Muscle of arm (tissue), 12 donors: ENCODE measurements around the gene UBXN4. TPM values are rescaled to one million over a fixed set of nuclear protein-coding genes. Genes with fewer than 3 reads are reported as not detected.
A peak's percentile ranks its signal among the peaks of the same experiment; 100 is the strongest.
"Not testable (repeated sequence)": the region's sequence is repeated elsewhere in the genome, so short reads cannot be mapped to it uniquely, and the experiment has no call there.

Source experiments
- DNase-seq: peaks from one replicate; pipeline ENCODE4 v3.0.0-alpha.2; 2013
- polyA plus RNA-seq, 12 donors: library from polyadenylated mRNA; unstranded; fragments of 120-200 nt; gene quantifications; one replicate each; pipeline ENCODE4 v1.2.1, GENCODE V29; 2013; ENCODE audit not compliant: insufficient read length in 12 of 12

The UBXN4 gene
- polyA plus RNA-seq, 12 donors: 68.0 to 113 (median 88.7) TPM

- no peak for DNase-seq
Observed at GRCh38 chr2:135756692-135757091, 15.0 kb downstream of the UBXN4 start.

- no peak for DNase-seq
Observed at GRCh38 chr2:135762022-135762421, 20.4 kb downstream of the UBXN4 start.

DNA sequence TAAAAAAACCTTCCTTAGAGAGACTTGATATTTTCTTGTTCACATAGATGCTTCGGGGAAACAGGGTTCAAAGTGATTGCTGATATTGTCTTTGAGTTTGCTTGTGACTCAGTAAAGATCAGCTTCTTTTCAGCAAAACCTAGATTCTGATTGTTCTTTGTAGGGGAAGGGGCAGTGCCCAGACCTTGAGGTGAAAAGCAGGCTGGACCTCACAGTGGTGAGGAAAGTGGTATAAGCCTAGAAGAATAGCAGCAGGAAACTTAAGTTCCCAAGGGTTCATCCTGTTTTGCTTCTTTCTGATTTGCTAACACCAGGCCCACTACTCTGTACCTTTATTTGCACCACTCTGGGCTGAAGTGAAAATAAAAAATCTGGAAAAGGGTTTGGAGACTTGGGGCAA is 20.9 kb downstream of the UBXN4 start:
- no peak for DNase-seq

GRCh38 chr2:135768863-135769262 is 27.2 kb downstream of the UBXN4 start:
- DNase-seq: no peak

DNA sequence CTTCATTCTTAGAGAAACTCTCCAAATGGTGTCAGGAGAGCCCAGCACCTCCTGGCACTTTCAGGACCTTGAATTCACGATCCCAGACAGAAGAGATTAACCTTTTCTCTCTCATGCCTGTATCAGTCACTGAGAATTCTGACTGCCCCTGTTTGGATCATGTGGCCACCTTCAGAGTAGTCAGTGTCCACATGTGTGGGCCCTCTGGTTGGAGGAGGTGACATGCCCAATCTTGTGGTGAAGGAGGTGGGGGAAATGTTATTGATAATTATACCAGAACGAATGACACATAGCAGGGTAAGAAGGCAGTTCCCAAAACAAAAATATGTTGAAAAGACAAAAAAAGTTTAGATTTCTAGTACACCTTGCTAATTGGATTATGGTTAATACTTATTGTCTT is 31.7 kb downstream of the UBXN4 start:
- no peak for DNase-seq

DNA sequence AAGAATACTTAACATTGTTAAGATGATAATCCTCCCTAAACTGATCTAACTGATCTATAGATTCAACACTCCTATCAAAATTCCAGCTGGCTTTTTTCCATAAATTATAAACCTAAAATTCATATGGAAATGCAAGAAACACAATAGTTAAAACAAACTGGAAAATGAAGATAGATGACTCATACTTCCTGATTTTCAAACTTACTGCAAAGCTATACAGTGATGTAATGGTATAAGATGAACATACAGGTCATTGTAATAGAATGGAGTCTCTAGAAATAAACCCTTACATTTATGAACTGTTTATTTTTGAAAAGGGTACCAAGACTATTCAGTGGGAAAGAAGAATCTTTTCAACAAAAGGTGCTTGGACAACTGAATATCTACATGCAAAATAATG is 32.3 kb downstream of the UBXN4 start:
- no peak for DNase-seq

DNA sequence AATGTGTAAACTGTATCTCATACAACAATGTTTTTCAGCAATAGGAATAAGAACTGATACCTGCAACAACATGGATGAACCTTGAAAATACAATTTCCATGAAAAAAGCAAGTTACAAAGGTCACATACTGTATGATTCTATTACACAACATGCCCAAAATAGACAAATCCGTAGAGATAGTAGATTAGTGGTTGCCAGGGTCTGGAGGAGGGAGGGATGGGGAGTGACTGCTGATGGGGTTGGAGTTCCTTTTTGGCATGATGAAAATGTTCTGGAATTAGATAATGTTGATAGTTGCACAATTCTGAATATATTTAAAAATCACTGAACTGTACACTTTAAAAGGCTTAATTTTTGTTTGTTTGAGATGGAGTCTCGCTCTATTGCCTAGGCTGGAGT is 33.8 kb downstream of the UBXN4 start:
- no peak for DNase-seq

DNA sequence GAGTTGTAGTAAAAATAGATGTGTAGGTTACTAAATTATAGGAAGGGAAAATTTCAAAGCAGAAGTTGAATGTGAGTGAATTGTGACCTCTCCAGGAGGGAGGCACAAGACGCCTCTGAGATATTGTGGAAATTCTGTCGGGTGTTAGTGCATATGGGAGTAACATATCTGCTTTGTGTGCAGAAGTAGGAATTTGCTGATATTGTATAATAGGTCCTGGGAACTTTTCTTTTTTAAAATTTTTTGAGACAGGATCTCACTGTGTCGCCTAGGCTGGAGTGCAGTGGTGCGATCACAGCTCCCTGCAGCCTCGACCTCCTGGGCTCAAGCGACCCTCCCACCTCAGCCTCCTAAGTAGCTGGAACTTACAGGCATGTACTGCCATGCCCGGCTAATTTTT is 34.7 kb downstream of the UBXN4 start:
- no peak for DNase-seq

GRCh38 chr2:135782231-135782630 is 40.6 kb downstream of the UBXN4 start:
- DNase-seq: no peak

- no peak for DNase-seq
Observed at GRCh38 chr2:135783439-135783838, 41.8 kb downstream of the UBXN4 start.

- no peak for DNase-seq
Observed at GRCh38 chr2:135785032-135785431, 43.4 kb downstream of the UBXN4 start.

- DNase-seq: no peak
Observed at GRCh38 chr2:135786823-135787222, 45.2 kb downstream of the UBXN4 start.

- DNase-seq: no peak
Observed at GRCh38 chr2:135790423-135790822, 48.8 kb downstream of the UBXN4 start.

DNA sequence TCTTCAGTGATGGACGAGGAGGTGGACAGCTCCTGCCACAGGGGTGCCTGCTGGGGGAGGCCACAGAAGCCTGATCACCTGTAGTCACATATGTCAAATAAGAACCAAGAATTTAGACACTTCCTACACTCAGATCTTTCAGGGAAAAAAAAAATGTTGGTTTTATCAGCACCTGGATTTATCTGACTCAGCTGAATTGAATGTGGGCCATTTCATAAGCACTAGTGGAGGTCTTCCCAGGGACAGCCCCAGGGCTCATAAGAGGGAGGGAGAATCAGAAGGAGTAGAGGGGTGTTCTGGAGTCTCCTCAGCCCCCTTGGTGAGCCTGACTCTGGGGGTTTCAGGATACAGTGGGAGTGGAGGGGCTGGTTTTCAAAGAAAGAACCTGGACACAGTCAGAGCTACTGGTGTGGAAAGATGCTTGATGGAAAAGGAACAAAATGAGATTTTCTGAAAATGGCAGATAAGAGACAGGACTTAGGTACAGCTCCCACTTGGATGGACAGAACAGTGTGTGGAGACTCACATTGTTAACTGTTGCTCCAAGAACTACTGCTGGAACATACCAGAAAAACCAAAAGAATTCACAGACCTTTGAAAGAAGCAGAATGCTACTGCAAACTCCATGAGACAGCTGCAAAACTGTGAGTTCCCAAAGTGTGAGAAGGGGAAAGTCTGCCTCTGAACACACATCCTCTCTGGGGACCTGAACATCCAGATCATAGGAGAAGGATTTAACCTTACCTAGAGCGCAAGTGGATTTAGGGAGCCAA is 49.9 kb downstream of the UBXN4 start:
- no peak for DNase-seq

DNA sequence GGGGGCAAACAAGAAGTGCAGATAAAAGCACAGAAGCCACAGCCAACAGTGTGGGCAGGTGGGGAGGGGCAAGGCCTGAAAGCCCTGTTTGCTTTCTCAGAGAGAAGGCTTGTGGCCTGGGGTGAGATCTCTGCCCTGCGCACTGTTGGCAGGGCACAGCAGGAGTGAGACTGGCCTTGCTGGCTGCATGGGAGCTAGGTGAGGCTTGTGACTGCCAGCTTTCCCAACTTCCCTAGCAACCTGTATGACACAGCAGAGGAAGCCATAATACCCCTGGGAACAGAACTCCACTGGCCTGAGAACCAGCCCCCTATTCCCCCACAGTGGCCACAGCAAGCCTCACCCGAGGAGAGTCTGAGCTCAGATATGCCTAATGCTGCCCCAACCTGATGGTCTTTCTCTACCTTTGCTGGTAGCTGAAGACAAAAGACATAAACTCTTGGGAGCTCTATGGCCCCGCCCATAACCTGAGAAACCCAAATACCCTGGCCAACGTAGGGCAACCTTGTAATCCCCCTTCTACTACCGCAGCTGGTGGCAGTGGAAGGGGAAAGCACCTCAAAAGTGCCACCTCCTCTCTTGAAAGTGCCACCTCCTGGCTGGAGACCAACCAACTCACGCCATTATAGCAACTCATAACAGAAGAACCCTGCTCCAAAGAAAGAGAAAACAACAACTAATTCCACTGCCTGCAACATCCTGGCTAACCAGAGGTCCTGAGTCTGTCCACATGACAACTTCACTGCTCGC is 50.9 kb downstream of the UBXN4 start:
- no peak for DNase-seq

DNA sequence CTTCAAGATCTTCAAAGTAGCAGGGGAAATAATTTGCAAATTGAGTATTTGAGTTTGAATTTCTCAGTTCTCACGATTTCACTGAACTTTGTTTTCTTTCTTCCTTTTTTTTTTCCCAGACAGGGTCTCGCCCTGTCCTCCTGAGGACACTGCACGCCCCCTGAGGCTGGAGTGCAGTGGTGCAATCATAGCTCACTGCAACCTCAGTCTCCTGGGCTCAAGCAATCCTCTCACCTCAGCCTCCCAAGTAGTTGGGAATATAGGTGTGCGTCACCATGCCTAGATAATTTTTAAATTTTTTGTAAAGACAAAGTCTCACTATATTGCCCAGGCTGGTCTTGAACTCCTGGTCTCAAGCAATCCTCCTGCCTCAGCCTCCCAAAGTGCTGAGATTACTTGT is 54.0 kb downstream of the UBXN4 start:
- DNase-seq: not testable (repeated sequence)

DNA sequence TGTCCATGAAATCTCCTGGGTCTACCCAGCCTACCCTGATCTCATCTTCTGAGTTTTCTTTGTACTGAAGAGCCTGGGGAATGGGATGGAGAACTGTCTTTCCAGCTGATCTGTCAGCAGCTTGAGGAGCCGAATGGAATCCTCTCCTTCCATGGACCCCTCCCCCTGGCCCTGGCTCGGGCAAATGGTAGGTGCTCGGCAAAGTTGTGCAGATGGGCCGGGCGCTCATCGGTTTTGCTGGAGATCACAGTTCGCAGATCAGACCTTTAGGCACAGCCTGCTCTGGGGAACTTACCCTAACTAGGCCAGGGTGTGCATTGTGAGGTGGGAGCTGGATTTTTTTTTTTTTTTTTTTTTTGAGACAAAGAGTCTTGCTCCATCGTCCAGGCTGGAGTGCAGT is 55.0 kb downstream of the UBXN4 start:
- DNase-seq: no peak

DNA sequence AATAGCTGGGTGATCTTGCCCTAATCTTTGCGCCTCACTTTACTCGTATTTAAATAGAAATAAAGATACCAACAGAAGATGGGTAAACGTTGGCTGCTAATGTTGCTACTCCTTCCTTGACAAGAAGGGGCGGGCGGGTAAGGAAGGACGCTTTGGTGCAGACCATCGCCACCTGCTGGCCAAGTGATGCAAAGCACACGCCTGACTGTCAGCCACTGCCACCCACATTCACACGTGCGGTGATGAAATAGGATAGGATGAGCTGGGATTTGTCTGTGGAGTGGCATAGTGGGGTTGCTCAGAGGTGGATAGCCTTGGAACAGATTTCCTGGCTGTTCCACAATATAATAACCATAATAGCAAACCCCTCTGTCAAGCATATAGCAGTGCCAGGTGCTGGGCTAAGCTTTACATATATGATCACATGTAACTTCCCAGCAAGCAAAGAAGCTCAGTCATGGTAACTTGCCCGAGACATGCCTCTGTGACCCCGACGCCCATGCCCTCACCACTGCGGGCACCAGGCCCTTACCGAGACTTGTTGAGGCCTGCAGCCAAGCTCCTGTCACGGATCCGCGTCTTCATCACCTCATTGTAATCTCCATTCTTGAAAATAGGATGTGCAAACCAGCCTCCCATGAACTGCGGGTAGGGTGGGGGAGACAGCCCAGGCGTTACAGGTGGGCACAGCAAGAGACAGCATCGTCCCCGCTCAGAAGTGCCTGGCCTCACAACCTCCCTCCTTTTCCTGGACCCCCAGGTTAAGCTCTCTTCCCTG is 56.0 kb downstream of the UBXN4 start:
- DNase-seq: peak; percentile 50

GRCh38 chr2:135798275-135798705 is 56.6 kb downstream of the UBXN4 start:
- no peak for DNase-seq

DNA sequence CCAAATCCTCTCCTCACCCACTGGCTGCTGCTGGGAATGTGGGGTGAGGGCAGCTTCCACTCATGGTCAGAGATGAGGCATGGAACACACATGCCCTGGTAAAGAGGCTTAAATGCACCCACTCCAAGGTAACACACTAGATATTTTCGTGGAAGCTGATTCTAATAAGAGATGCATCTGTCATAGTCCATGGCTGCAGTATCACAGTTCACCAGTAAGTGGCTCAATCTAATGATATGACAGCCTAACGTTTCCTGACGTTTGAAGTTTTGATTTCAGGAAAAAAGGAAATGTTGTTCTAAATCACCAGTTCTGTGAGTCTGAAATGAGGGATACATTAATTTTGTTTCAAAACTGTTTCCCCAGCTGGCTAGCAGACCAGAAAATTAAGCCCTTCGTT is 57.1 kb downstream of the UBXN4 start:
- DNase-seq: no peak

DNA sequence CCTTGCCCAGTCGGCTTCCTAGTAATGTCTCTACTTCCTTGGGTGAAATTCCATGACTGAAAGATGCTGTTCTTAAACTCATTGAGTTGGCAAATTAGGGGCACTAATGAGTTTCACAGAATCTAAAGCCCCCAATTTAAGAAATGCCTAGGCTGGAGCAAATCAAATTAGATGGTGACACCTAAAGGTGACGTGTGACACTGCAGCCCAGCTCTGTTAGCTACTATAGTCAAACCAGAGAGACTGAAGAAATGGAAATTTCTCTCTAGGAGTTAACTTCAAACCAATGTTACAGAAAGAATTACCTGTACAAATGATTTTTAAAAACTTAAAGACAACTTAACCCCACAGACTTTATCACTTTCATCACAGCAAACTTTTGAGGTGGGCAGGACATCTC is 58.1 kb downstream of the UBXN4 start:
- DNase-seq: no peak
